ENCODE measurements around the gene MAG. TPM values are rescaled to one million over a fixed set of nuclear protein-coding genes. Genes with fewer than 3 reads are reported as not detected.

Gene MAG
- total RNA-seq, 1 donor from 2014 or later: not detected

GRCh38 chr19:35268536-35269437 is 23.2 kb upstream of the MAG start, which contains the start of gene USF2:
Gene USF2 (plus strand): TSS chr19:35268962. CDS start chr19:35269102, 140 bp downstream.
- Mint-ChIP-seq H3K27ac (ENCODE audit: unreplicated experiment) (peak within 1 kb of the TSS; percentile 96), H3K4me3 (ENCODE audit: unreplicated experiment) (peak within 1 kb of the TSS; percentile 94), H3K4me1 (ENCODE audit: unreplicated experiment) (peaks cover 10% of the 10 kb centered on the region), H3K9me3 (ENCODE audit: unreplicated experiment) (no peaks in the 10 kb centered on the region), H3K36me3 (ENCODE audit: unreplicated experiment) (peaks cover 19% of the 10 kb centered on the region), H3K27me3 (ENCODE audit: unreplicated experiment) (no peaks in the 10 kb centered on the region)
- no peak for DNase-seq (ENCODE audit: extremely low spot score, unreplicated experiment)
- no peak for TF ChIP-seq CTCF (IDR thresholded peaks at IDR 0.05)

- Mint-ChIP-seq H3K4me1 (ENCODE audit: unreplicated experiment) (peaks cover 10% of the 10 kb centered on the region), H3K36me3 (ENCODE audit: unreplicated experiment) (peaks cover 26% of the 10 kb centered on the region), H3K27me3 (ENCODE audit: unreplicated experiment) (no peaks in the 10 kb centered on the region), H3K4me3 (ENCODE audit: unreplicated experiment) (peak overlapping the region; percentile 67), H3K27ac (ENCODE audit: unreplicated experiment) (no peak overlapping the region), H3K9me3 (ENCODE audit: unreplicated experiment) (no peaks in the 10 kb centered on the region)
- peak; percentile 89 for TF ChIP-seq CTCF (IDR thresholded peaks at IDR 0.05)
- DNase-seq (ENCODE audit: extremely low spot score, unreplicated experiment): peak; percentile 94
These were observed 22.4 kb upstream of the MAG start for GRCh38 chr19:35269438-35270117.

GRCh38 chr19:35270381-35270811 is 21.6 kb upstream of the MAG start:
- no peak for DNase-seq (ENCODE audit: extremely low spot score, unreplicated experiment)
- H3K36me3 Mint-ChIP-seq (ENCODE audit: unreplicated experiment): peaks cover 29% of the 10 kb centered on the region
- H3K27me3 Mint-ChIP-seq (ENCODE audit: unreplicated experiment): no peaks in the 10 kb centered on the region
- H3K4me1 Mint-ChIP-seq (ENCODE audit: unreplicated experiment): peaks cover 10% of the 10 kb centered on the region
- H3K4me3 Mint-ChIP-seq (ENCODE audit: unreplicated experiment): peak overlapping the region; percentile 67
- no peaks in the 10 kb centered on the region for H3K9me3 Mint-ChIP-seq (ENCODE audit: unreplicated experiment)
- no peak for TF ChIP-seq CTCF (IDR thresholded peaks at IDR 0.05)
- H3K27ac Mint-ChIP-seq (ENCODE audit: unreplicated experiment): no peak overlapping the region

GRCh38 chr19:35271546-35271945 is 20.4 kb upstream of the MAG start:
- Mint-ChIP-seq H3K4me1 (ENCODE audit: unreplicated experiment) (peaks cover 6% of the 10 kb centered on the region), H3K4me3 (ENCODE audit: unreplicated experiment) (no peak overlapping the region), H3K9me3 (ENCODE audit: unreplicated experiment) (no peaks in the 10 kb centered on the region), H3K36me3 (ENCODE audit: unreplicated experiment) (peaks cover 34% of the 10 kb centered on the region), H3K27ac (ENCODE audit: unreplicated experiment) (no peak overlapping the region), H3K27me3 (ENCODE audit: unreplicated experiment) (no peaks in the 10 kb centered on the region)
- DNase-seq (ENCODE audit: extremely low spot score, unreplicated experiment): no peak
- TF ChIP-seq CTCF (IDR thresholded peaks at IDR 0.05): no peak

Data from osteocyte (in vitro differentiated cells).